ENCODE results near the gene CHGA. TPM values are rescaled to one million over a fixed set of nuclear protein-coding genes. Genes with fewer than 3 reads are reported as not detected.

CHGA gene
- polyA plus RNA-seq, 3 donors, result 0.67 to 41.3 (median 16.5) TPM

DNA sequence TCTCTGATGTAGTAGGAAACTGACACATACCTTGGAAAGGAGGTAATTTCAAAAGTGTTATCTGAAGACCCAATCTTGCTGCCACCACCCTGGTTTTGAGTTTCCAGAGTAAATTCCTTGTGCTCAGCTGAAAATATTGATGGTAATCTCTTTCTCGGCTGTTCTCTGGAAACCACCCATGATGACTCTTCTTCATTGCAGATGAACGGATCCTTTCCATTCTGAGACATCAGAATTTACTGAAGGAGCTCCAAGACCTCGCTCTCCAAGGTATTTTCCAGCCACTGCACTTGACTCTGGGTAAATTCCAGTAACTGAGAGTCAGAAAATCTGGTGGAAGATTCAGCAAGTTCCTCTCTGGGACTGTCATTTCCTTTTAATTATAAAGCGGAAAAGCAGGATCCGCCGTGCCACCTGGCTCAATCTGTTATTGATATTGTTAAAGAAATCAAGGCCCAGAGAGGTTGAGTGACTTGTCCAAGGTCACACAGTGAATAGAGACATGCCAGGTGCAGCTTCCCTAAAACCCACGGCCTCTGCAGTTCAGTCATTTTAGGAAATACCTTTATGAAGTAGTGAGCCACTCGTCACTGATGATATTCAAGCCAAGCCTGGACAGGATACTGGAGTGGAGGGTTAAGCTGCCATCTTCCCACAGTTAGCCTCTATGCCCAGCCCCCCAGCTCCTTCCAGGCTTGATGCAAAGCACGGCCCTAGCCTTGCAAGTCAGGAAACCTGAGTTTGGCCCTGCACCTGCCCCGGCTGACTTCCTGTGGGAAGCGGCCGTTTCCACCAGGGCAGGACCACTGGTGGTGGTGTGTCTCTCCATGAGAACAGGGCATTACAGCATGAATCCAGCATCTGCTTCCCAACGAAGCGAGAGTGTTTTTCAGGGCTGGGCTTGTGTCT lies 4.7 kb downstream of the CHGA start:
- no peak overlapping the region for H3K27ac ChIP-seq (ENCODE audit: low read depth, low read length)
- WGBS, 3 donors, result 56 to 68% (median 60%) methylated on average over 14 of the region's 14 CpGs

DNA sequence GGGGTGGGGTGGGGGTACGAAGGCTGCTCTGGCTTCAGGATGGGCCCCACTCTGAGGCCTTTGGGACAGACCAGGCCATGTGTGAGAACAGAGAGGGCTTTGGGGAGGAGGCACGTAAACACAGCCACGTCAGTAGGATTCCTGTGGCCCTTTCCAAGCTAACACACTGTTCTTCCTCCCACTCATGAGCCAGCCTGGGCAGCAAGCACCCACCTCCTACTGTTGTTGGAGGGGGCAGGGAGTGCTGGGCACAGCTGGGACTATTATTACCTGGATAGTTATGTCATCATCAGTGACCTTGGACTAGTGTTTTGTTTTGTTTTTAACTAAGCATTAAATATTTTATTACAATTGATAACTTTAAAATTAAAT lies 5.3 kb downstream of the CHGA start:
- no peak overlapping the region for H3K27ac ChIP-seq (ENCODE audit: low read depth, low read length)
- WGBS, 3 donors, result 55 to 80% (median 56%) methylated on average over 3 of the region's 3 CpGs

DNA sequence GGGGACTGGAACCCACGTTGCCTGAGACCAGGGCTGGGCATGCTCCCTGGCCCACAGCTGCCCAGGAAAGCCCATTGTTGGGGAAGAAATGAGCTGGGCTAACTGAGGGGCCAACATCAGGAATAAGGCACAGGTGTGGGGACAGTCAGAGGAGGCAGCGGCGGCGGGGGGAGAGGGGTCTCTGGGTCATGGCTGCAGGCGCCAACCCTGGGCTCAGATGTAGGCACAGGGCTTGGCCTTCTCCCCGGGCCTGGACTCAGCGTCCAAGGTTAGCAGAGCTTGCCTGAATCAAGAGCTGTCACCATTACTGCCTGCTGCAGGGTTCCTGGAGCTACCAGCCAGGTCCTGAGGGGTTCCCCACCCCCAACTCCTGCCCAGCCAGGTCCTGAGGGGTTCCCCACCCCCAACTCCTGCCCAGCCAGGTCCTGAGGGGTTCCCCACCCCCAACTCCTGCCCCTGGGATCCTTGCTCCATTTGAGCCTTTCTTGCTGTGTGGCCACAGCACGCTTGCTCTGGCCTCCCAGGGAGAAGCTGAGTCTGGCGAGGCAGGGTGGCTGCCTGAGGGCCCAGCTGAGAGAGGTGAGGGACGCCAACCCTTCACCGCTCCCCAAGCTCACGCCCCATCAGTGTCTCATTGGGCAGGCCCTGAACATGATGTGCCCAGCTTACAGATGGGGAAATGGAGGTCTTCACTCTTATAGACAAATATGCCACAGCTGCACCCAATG lies 6.2 kb downstream of the CHGA start:
- H3K27ac ChIP-seq (ENCODE audit: low read depth, low read length), result no peak overlapping the region
- WGBS, 3 donors, result 82 to 87% (median 85%) methylated on average over 12 of the region's 12 CpGs

DNA sequence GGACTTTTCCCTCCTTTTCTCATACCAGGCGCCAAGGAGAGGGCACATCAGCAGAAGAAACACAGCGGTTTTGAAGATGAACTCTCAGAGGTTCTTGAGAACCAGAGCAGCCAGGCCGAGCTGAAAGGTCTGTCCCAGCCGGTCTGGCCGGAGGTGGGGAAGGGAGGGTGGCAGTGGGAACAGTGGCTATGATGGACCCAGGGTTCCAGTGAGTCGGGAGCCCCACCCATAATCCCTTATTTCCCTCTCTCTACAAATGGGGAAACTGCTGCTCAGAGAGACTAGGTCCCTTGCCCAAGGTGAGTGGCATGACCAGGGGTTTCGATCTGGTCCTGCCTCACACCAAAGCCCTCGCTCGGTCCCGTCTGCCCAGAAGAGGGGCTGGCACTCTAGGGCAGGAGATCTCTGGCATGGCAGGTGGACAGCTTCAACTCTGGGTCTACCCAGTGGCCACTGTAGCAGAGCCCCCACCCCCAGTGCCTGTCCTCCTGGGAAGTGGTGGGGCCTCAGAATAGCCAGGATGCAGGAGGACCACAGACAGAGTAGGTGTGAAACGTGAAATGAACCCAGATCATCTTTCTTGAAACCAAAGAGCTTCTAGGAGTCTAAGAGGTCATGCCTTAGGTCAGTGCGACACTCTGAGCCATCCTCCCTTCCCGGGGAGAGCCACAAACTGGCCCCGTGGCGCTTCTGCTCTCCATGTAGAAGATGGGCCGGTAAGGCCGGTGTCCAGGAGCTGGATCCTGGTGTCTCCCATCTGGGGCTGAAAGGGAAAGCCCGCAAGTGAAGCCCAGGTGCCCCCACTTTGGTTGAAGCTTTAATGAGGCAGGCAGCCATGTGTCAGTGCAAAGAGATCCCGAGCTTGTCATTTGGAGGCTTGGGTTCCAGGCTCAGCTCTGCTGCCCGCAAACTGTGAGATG lies 7.0 kb downstream of the CHGA start:
- H3K27ac ChIP-seq (ENCODE audit: low read depth, low read length), result no peak overlapping the region
- 89 to 90% (median 90%) methylated on average over 20 of the region's 20 CpGs for WGBS, 3 donors

DNA sequence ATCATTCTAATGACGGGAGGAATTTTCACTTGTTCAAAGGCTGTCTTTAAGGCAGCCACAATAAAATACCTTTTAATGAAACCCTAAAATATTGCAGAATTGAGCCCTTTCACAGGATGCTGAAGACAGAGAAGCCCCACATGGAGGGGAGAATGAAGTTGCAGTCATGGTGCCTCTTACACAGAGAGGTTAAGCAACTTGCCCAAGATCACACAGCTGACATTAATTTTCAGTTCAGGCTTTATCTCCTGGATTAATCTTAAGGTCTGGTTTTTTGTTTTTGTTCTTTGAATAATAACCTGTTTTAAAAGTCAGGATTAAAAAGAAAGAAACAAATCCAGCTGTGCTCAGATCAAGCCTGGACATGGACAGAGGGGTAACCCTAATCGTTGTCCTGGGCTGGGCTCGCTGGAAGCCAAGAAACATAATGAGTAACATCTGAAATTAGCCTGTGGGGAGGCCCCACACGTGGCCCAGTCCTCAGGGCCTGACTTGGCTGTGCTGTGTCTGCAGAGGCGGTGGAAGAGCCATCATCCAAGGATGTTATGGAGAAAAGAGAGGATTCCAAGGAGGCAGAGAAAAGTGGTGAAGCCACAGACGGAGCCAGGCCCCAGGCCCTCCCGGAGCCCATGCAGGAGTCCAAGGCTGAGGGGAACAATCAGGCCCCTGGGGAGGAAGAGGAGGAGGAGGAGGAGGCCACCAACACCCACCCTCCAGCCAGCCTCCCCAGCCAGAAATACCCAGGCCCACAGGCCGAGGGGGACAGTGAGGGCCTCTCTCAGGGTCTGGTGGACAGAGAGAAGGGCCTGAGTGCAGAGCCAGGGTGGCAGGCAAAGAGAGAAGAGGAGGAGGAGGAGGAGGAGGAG lies 8.0 kb downstream of the CHGA start:
- 61 to 75% (median 69%) methylated on average over 8 of the region's 8 CpGs for WGBS, 3 donors
- H3K27ac ChIP-seq (ENCODE audit: low read depth, low read length), result no peak overlapping the region

DNA sequence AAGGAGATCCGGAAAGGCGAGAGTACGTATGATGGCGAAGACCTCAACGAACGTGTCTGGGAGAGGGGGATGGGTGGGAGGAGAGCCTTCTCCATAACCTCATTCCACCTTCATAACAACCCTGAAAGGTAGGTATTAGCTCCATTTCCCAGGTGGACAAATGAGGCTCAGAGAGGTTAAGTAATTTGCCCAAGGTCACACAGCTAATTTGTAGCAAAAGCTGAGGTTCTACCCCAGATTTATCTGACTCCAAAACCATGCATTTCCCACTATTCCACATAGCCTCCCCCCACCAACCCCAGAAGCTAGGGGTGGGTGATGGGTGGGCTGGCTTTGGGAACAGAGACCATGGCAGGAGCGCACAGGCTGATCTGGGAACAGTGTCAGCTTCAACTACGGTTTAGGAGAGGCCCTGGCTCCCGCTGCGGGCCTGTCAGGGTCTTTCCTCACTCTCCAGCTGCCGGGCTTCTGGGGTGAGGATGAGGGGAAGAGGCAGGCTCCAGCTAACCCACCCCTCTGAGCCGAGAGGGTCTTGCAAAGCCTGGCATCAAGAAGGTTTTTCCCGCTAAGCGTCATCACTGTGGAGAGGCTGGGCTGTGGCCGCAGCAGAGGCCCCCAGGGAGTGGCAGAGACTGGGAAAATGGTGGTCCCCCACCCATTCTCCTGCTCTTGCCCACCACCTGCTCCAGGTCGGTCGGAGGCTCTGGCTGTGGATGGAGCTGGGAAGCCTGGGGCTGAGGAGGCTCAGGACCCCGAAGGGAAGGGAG lies 8.9 kb downstream of the CHGA start:
- H3K27ac ChIP-seq (ENCODE audit: low read depth, low read length), result no peak overlapping the region
- WGBS, 3 donors, result 78 to 91% (median 82%) methylated on average over 18 of the region's 18 CpGs

DNA sequence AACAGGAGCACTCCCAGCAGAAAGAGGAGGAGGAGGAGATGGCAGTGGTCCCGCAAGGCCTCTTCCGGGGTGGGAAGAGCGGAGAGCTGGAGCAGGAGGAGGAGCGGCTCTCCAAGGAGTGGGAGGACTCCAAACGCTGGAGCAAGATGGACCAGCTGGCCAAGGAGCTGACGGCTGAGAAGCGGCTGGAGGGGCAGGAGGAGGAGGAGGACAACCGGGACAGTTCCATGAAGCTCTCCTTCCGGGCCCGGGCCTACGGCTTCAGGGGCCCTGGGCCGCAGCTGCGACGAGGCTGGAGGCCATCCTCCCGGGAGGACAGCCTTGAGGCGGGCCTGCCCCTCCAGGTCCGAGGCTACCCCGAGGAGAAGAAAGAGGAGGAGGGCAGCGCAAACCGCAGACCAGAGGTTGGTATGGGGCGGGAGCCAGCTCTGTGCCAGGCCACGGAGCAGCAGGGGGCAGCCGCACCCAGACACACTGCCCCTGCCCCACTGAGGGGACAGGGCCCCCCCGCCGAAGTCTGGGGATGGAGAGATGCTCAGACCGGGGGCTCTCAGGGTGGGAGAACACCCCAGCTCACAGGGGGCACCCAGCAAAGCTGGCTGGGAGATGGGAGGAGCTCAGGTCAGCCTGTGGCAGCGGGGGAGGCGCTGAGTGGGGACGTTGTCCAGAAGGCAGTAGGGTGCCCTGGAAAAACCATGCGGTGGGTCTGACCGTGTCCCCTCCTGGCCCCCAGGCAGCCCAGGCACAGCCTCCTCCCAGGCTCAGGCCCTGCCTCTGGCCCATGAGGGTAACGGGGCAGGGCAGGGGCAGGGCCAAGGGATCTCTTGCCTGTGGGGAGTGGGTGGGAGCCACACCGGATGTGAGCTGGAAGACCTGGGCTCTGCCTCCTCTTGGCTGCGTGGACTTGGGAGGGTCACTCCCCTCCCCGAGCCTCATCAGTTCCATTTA lies 9.8 kb downstream of the CHGA start:
- H3K27ac ChIP-seq (ENCODE audit: low read depth, low read length), result no peak overlapping the region
- 80 to 83% (median 82%) methylated on average over 29 to 33 of the region's 35 CpGs for WGBS, 3 donors

DNA sequence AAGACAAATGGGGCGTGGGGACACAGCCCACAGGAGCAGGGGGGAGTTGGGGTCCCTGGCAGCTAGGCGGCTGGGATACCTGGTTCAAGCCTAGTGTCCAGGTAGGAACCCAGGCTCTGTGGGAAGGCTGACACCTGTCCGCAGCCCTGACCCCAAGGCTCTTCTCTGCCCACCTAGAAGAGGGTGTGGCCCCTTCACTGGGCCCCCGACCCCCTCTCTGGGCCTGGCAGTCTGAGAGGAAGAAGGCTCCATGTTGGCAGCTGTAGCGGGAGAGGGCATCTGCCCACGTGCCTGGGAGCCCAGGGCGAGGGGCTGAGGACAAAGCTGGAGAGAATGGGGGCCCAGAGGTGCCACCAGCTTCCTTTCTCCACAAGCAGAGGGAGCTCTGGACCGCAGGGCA lies 10.5 kb downstream of the CHGA start:
- no peak overlapping the region for H3K27ac ChIP-seq (ENCODE audit: low read depth, low read length)
- 78 to 88% (median 85%) methylated on average over 8 of the region's 8 CpGs for WGBS, 3 donors

DNA sequence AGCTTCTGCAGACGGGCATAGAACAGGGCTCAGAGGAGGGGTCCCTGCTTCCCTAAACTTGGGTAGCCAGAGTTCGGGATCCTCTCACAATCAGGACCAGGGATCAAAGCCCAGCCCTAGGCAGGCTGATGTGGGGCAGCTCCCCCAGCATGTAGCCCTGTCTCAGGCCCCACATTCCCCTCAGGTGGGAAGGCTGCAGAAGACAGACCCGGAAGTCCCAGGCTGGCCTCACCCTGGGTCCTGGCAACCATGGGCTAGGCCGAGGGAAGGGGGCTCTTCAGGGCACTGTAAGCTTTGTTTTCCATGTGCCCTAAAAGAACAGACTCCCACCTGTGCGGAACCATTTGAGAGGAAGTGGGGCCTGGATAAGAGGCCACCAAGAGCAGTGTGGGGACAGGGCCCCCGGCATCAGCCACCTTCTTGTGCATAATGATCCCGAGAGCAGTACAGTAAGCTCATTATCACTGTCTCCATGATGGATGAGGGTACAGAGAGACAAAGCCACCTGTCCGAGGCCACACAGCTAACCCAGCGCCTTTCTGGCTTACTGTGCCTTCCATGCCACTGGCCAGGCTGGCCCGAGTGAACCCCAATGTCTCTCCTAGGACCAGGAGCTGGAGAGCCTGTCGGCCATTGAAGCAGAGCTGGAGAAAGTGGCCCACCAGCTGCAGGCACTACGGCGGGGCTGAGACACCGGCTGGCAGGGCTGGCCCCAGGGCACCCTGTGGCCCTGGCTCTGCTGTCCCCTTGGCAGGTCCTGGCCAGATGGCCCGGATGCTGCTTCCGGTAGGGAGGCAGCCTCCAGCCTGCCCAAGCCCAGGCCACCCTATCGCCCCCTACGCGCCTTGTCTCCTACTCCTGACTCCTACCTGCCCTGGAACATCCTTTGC lies 11.5 kb downstream of the CHGA start:
- H3K27ac ChIP-seq (ENCODE audit: low read depth, low read length), result no peak overlapping the region
- WGBS, 3 donors, result 80 to 93% (median 90%) methylated on average over 19 of the region's 19 CpGs

DNA sequence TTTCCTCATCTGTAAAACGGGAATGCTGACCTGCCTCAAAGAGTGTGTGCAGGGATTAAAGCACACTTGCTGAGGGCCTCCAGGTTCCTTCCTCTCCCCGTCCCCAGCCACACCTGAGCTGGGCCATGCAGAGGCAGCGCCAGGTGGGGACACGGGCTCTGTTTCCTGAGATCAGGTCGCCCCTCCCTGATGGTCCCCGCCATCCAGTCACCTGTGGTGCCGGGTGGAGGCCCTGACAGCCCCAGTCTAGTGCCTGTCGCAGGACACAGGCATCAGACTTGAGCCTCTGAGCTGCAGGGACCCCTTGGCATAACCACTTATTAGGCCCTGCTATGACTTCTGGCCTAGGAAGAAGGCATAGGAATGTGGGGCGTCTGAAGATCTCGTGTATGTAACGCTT lies 12.5 kb downstream of the CHGA start:
- 92 to 96% (median 92%) methylated on average over 11 of the region's 11 CpGs for WGBS, 3 donors
- H3K27ac ChIP-seq (ENCODE audit: low read depth, low read length), result no peak overlapping the region

DNA sequence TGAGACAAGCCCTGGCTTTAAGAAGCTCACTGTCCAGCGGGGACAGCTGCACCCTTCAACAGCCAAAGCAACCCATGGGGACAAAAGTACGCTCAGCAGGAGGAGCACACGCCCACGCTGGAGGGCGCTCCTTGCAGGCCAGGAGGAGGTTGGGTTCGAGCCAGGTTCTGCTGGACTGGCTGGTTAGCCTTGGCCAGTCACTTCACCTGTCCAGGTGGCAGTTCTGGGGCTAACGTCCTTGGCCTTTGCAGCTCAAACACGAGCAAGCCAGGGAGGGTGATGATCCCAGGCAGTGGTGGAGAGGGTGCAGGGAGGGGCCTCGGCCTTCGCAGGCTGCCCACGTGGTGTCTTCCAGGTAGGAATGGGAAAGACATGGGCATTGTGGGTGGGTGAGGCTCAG lies 13.1 kb downstream of the CHGA start:
- 77 to 94% (median 92%) methylated on average over 11 of the region's 11 CpGs for WGBS, 3 donors
- no peak overlapping the region for H3K27ac ChIP-seq (ENCODE audit: low read depth, low read length)

DNA sequence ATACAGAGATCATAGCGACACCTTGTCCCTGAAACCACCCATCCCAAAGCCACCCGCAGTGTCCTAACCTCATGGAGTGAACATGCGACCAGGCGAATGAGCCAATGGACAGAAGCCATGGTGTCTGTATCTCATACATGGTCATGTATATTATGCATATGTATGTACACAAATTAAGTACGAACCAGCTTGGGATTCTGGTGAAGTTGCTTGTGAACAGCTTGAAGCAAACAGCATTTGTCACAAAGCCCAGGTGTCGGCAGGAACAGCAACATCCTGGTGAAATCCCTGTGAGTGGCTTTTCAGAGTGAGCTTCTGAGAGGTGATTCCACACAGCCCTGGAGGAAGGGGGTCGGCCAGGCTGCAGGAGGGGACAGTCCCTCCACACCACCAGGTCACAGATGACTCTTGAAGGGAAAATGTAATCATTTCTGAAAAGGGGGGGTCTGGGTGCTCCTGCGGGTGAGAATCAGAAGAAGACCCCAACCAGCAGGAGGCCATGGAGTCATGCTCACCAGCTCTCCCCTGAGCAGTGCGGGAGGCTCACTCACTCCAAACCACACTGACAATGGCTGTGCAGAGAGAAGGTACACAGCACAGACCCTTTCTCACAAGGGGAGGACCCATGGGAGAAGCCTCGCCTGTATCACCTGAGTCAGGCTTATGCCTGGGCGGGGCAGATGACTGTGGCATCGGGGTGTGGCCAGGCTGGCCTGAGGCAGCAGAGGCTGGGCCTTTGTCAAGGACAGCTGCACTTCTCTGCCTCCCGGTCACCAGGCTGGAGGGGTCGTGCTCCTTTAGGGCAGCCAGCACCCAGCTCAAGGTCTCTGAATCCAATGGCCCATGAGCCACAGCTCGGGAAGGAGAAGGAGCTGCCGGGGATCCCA lies 14.3 kb downstream of the CHGA start:
- WGBS, 3 donors, result 92 to 93% (median 93%) methylated on average over 16 of the region's 16 CpGs

DNA sequence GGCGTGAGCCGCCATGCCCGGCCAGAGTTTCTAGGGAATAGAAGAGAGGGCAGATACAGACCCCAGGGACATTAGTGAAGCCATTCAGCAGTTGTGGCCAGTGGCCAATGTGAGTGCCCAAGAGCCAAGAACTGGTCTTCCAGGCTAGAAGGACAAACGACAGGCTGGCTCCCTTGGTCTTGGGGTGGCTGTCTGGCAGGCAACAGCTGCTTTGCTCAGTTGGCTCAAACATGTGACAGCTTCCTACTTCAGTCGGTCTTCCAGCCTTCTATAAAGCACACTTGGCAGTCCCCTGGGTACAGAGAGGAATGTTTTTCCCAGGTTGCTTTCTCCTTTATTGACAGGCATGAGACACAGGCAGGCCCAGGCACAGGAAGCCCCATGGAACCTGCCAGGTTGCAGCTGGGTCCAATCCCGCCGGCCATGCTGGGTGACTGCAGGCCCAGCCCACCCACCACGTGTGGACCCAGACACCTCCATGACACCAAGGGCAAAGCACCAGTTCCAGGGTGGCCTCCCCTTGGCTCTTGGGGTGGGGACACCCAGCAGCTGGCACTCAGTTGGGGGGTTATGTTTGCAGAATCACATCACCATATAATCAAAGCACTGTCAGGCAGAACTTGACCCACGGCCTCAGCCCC lies 15.4 kb downstream of the CHGA start:
- 65 to 84% (median 79%) methylated on average over 9 of the region's 9 CpGs for WGBS, 3 donors

More for the DNA sequence above, 14.3 kb downstream of the CHGA start:
- H3K27ac ChIP-seq (ENCODE audit: low read depth, low read length), result no peak overlapping the region

More for the DNA sequence above, 15.4 kb downstream of the CHGA start:
- H3K27ac ChIP-seq (ENCODE audit: low read depth, low read length), result no peak overlapping the region
